ENCODE measurements around the gene NSUN2.

NSUN2 gene

GRCh38 chr5:6644794-6645241 is 12.0 kb upstream of the NSUN2 start:
- DNase-seq (ENCODE audit: low read depth in 2 of 2) = no peak

- DNase-seq (ENCODE audit: low read depth in 2 of 2) = no peak
These were observed 9.8 kb upstream of the NSUN2 start for GRCh38 chr5:6642655-6643054.

GRCh38 chr5:6638236-6638635 is 5.4 kb upstream of the NSUN2 start:
- no peak for DNase-seq (ENCODE audit: low read depth in 2 of 2)

GRCh38 chr5:6637590-6637989 is 4.7 kb upstream of the NSUN2 start:
- no peak for DNase-seq (ENCODE audit: low read depth in 2 of 2)

- no peak for DNase-seq (ENCODE audit: low read depth in 2 of 2)
These were observed 4.2 kb upstream of the NSUN2 start for GRCh38 chr5:6637022-6637421.

GRCh38 chr5:6636293-6636692 is 3.4 kb upstream of the NSUN2 start:
- DNase-seq (ENCODE audit: low read depth in 2 of 2) = no peak

GRCh38 chr5:6634788-6635430 is 2.1 kb upstream of the NSUN2 start:
- DNase-seq (ENCODE audit: low read depth in 2 of 2) = no peak

- no peak for DNase-seq (ENCODE audit: low read depth in 2 of 2)
These were observed 1.5 kb upstream of the NSUN2 start for GRCh38 chr5:6634306-6634705.

GRCh38 chr5:6633469-6634245 is 813 bp upstream of the NSUN2 start:
- DNase-seq (ENCODE audit: low read depth in 2 of 2) = no peak

GRCh38 chr5:6632324-6632887 is 438 bp downstream of the NSUN2 start:
- no peak for DNase-seq (ENCODE audit: low read depth in 2 of 2)

GRCh38 chr5:6631441-6631840 is 1.4 kb downstream of the NSUN2 start:
- no peak for DNase-seq (ENCODE audit: low read depth in 2 of 2)

GRCh38 chr5:6626508-6626907 is 6.3 kb downstream of the NSUN2 start:
- DNase-seq (ENCODE audit: low read depth in 2 of 2) = no peak

GRCh38 chr5:6623941-6624340 is 8.9 kb downstream of the NSUN2 start:
- no peak for DNase-seq (ENCODE audit: low read depth in 2 of 2)

GRCh38 chr5:6623228-6623627 is 9.6 kb downstream of the NSUN2 start:
- no peak for DNase-seq (ENCODE audit: low read depth in 2 of 2)

GRCh38 chr5:6616632-6617031 is 16.2 kb downstream of the NSUN2 start:
- no peak for DNase-seq (ENCODE audit: low read depth in 2 of 2)

GRCh38 chr5:6615034-6615815 is 17.6 kb downstream of the NSUN2 start:
- no peak for DNase-seq (ENCODE audit: low read depth in 2 of 2)

- no peak for DNase-seq (ENCODE audit: low read depth in 2 of 2)
These were observed 21.2 kb downstream of the NSUN2 start for GRCh38 chr5:6611334-6612256.

- DNase-seq (ENCODE audit: low read depth in 2 of 2) = no peak
These were observed 24.8 kb downstream of the NSUN2 start for GRCh38 chr5:6608016-6608415.

GRCh38 chr5:6607559-6607936 is 25.3 kb downstream of the NSUN2 start:
- no peak for DNase-seq (ENCODE audit: low read depth in 2 of 2)

GRCh38 chr5:6606884-6607558 is 25.8 kb downstream of the NSUN2 start:
- no peak for DNase-seq (ENCODE audit: low read depth in 2 of 2)

- no peak for DNase-seq (ENCODE audit: low read depth in 2 of 2)
These were observed 27.9 kb downstream of the NSUN2 start for GRCh38 chr5:6604946-6605345.
